Body of pancreas (tissue), 4 donors: ENCODE data around the gene TCN1. TPM values are rescaled to one million over a fixed set of nuclear protein-coding genes. Genes with fewer than 3 reads are reported as not detected.

Source experiments
- ATAC-seq: fragments of 150-250 bp; one replicate; pipeline ENCODE4 v1.9.1; 2016
- DNase-seq, 4 donors: peaks; one replicate each; pipeline ENCODE4 v3.0.0-alpha.2; 2019
- H3K27ac ChIP-seq, 4 donors: fragments of 200-600 bp; sonication (generic); 1 replicate in 3 of 4; 2 replicates in 1 of 4; pipeline versions ENCODE4 v1.5.1 to v1.6.1; 2016 to 2019; ENCODE audit warnings: mild to moderate bottlenecking in 1 of 4, mixed read lengths in 1 of 4, moderate library complexity in 1 of 4
- H3K27me3 ChIP-seq, 2 donors: fragments of 200-600 bp; sonication (generic); one replicate each; pipeline ENCODE4 v1.6.0; 2016; ENCODE audit warnings: mild to moderate bottlenecking in 1 of 2
- H3K36me3 ChIP-seq, 2 donors: fragments of 200-600 bp; sonication (generic); replicated peaks in 1 of 2; 2 replicates each; pipeline ENCODE4 v1.5.1; 2016; ENCODE audit warnings: low read depth in 2 of 2; ENCODE audit not compliant: insufficient read depth in 1 of 2
- H3K4me1 ChIP-seq: fragments of 200-600 bp; sonication (generic); one replicate; pipeline ENCODE4 v1.6.0; 2016
- H3K4me3 ChIP-seq, 2 donors: fragments of 200-600 bp; sonication (generic); 1 replicate in 1 of 2; 2 replicates in 1 of 2; pipeline ENCODE4 v1.5.1; 2016 to 2019
- H3K9me3 ChIP-seq, 3 donors: fragments of 200-600 bp; sonication (generic); 1 replicate in 2 of 3; 2 replicates in 1 of 3; pipeline ENCODE4 v1.5.1; 2016
- CTCF ChIP-seq, 7 experiments: fragments of 450-650 bp in 4 of 7; fragments of 200-600 bp in 3 of 7; sonication (generic) in 3 of 7; IDR thresholded peaks; one replicate each; pipeline ENCODE4 v1.5.1; 2016 to 2019; ENCODE audit warnings: antibody characterized with exemption in 7 of 7
- POLR2A ChIP-seq, 3 donors: fragments of 450-650 bp; IDR thresholded peaks; one replicate each; pipeline ENCODE4 v1.6.1; 2016; ENCODE audit warnings: antibody characterized with exemption in 3 of 3, mild to moderate bottlenecking in 2 of 3
- WGBS, 2 donors: methylation state at CpG; one replicate each; pipeline ENCODE4 v1.1.5; 2017; 5-methylcytosine and 5-hydroxymethylcytosine counted together
- intact Hi-C: fragments of 100-400 bp; cut with DNase I; formaldehyde crosslinking; loops from one replicate; pipeline ENCODE4 v1.15.1; 2023
- total RNA-seq, 2 donors: library from RNA; depleted of rRNA; stranded (reverse); fragments of >200 nt; gene quantifications; one replicate each; pipeline ENCODE4 v1.1.0, GENCODE V29; 2016

TCN1 gene
- total RNA-seq, 2 donors from 2014 or later, result 1.3 TPM; not detected in 1

GRCh38 chr11:59813364-59813763 lies 52.9 kb downstream of the TCN1 start:
- Histone ChIP-seq H3K27me3 (no peaks in the 10 kb centered on the region), H3K4me3 (no peak overlapping the region), H3K4me1 (peaks cover 8% of the 10 kb centered on the region), H3K27ac (no peak overlapping the region), H3K9me3 (no peaks in the 10 kb centered on the region), H3K36me3 (no peaks in the 10 kb centered on the region)
- DNase-seq (no peak), ATAC-seq (no peak)
- TF ChIP-seq POLR2A (IDR thresholded peaks at IDR 0.05), result no peak
- TF ChIP-seq CTCF (IDR thresholded peaks at IDR 0.05), result no peak
- intact Hi-C loops, result no loop called here
- 90 to 94% methylated on average over 1 of the region's 1 CpG for WGBS, 2 donors

- no peaks in the 10 kb centered on the region for H3K27me3 ChIP-seq
- no peaks in the 10 kb centered on the region for H3K36me3 ChIP-seq
- DNase-seq (no peak), ATAC-seq (no peak)
- no peak overlapping the region for H3K27ac ChIP-seq
- H3K4me1 ChIP-seq, result peaks cover 8% of the 10 kb centered on the region
- no peak overlapping the region for H3K4me3 ChIP-seq
- TF ChIP-seq CTCF (IDR thresholded peaks at IDR 0.05), result no peak
- TF ChIP-seq POLR2A (IDR thresholded peaks at IDR 0.05), result no peak
- H3K9me3 ChIP-seq, result no peaks in the 10 kb centered on the region
- intact Hi-C loops, result no loop called here
- WGBS, 2 donors, result 63 to 95% methylated on average over 2 of the region's 2 CpGs
Measured at GRCh38 chr11:59812220-59812619, 54.1 kb downstream of the TCN1 start.

- intact Hi-C loops, result no loop called here
- no peaks in the 10 kb centered on the region for H3K9me3 ChIP-seq
- H3K27ac ChIP-seq, result peak overlapping the region in 3 of 4 donors; percentile 79 to 92 (median 89)
- no peaks in the 10 kb centered on the region for H3K27me3 ChIP-seq
- no peak for TF ChIP-seq POLR2A (IDR thresholded peaks at IDR 0.05)
- no peak for TF ChIP-seq CTCF (IDR thresholded peaks at IDR 0.05)
- 8 to 11% methylated on average over 8 of the region's 8 CpGs for WGBS, 2 donors
- peak overlapping the region in 1 of 2 donors; percentile 82 for H3K4me3 ChIP-seq
- peaks cover 0 to 3% of the 10 kb centered on the region in 2 donors for H3K36me3 ChIP-seq
- peaks cover 8% of the 10 kb centered on the region for H3K4me1 ChIP-seq
- no peak for DNase-seq
- no peak for ATAC-seq
Measured at GRCh38 chr11:59810911-59811259, 55.4 kb downstream of the TCN1 start.

GRCh38 chr11:59810189-59810910 lies 55.9 kb downstream of the TCN1 start, which contains the start of gene MRPL16:
MRPL16 (minus strand) TSS chr11:59810778; CDS start chr11:59810658, 120 bp downstream.
- intact Hi-C loops, result no loop called here

More at GRCh38 chr11:59810189-59810910, 55.9 kb downstream of the TCN1 start, which contains the start of gene MRPL16:
- H3K4me1 ChIP-seq, result peaks cover 8% of the 10 kb centered on the region
- no peaks in the 10 kb centered on the region for H3K27me3 ChIP-seq
- H3K36me3 ChIP-seq, result peaks cover 0 to 3% of the 10 kb centered on the region in 2 donors
- ATAC-seq (peak; percentile 99), DNase-seq (peak; percentile 94 to 95 (median 94))
- peak within 1 kb of the TSS; percentile 77 to 82 for H3K4me3 ChIP-seq
- peak within 1 kb of the TSS; percentile 70 to 92 (median 84) for H3K27ac ChIP-seq
- TF ChIP-seq CTCF (IDR thresholded peaks at IDR 0.05) (peak in 6 of 7 experiments; percentile 7 to 63 (median 56)), POLR2A (IDR thresholded peaks at IDR 0.05) (peak; percentile 57 to 89 (median 89))
- H3K9me3 ChIP-seq, result no peaks in the 10 kb centered on the region
- 0 to 2% methylated on average over 40 to 53 of the region's 54 CpGs for WGBS, 2 donors
